Stromal cell of bone marrow (primary cell): ENCODE data around the gene PERM1.

ENCODE experiments used
- DNase-seq: peaks from one replicate; pipeline ENCODE4 v3.0.0-alpha.2; 2012; ENCODE audit warnings: low read depth

Gene PERM1

GRCh38 chr1:965526-966134 is 16.3 kb downstream of the PERM1 start:
- DNase-seq, result no peak

GRCh38 chr1:964691-965525 is 17.0 kb downstream of the PERM1 start:
- DNase-seq, result no peak

- DNase-seq, result no peak
These were observed 18.0 kb downstream of the PERM1 start for GRCh38 chr1:963746-964525.

- DNase-seq, result no peak
These were observed 18.6 kb downstream of the PERM1 start for GRCh38 chr1:963301-963651.

- DNase-seq, result no peak
These were observed 19.3 kb downstream of the PERM1 start for GRCh38 chr1:962381-963300.

- DNase-seq, result no peak
These were observed 20.7 kb downstream of the PERM1 start for GRCh38 chr1:961132-961669.

- no peak for DNase-seq
These were observed 21.3 kb downstream of the PERM1 start, which contains the start of gene KLHL17 for GRCh38 chr1:960363-961131. Gene KLHL17, plus strand, starts transcription at chr1:960584. Its CDS starts 110 bp downstream, at chr1:960694.

GRCh38 chr1:959731-960362 is 22.0 kb downstream of the PERM1 start:
- no peak for DNase-seq

- peak; percentile 72 for DNase-seq
These were observed 22.8 kb downstream of the PERM1 start, which contains the start of gene NOC2L for GRCh38 chr1:958823-959730. Gene NOC2L, minus strand, starts transcription at chr1:959256. Its CDS starts 16 bp downstream, at chr1:959240.

GRCh38 chr1:956636-957035 is 25.3 kb downstream of the PERM1 start:
- no peak for DNase-seq

- no peak for DNase-seq
These were observed 26.4 kb downstream of the PERM1 start for GRCh38 chr1:955474-955873.

GRCh38 chr1:954927-955326 is 27.0 kb downstream of the PERM1 start:
- no peak for DNase-seq

GRCh38 chr1:953524-954320 is 28.2 kb downstream of the PERM1 start:
- DNase-seq, result no peak

- DNase-seq, result no peak
These were observed 29.3 kb downstream of the PERM1 start for GRCh38 chr1:952603-953002.

GRCh38 chr1:952201-952600 is 29.7 kb downstream of the PERM1 start:
- no peak for DNase-seq

- no peak for DNase-seq
These were observed 30.5 kb downstream of the PERM1 start for GRCh38 chr1:951364-951763.

GRCh38 chr1:950881-951280 is 31.0 kb downstream of the PERM1 start:
- DNase-seq, result no peak

- DNase-seq, result no peak
These were observed 31.6 kb downstream of the PERM1 start for GRCh38 chr1:950268-950667.
